CD4-positive, alpha-beta T cell treated with Interleukin-2 at 100 ng/mL for 4 hours (primary cell): ENCODE measurements around the gene IFIH1.

Experiments used
- DNase-seq: peaks from one replicate; pipeline ENCODE4 v3.0.0-alpha.2; 2020; ENCODE audit warnings: low spot score

Gene IFIH1

DNA sequence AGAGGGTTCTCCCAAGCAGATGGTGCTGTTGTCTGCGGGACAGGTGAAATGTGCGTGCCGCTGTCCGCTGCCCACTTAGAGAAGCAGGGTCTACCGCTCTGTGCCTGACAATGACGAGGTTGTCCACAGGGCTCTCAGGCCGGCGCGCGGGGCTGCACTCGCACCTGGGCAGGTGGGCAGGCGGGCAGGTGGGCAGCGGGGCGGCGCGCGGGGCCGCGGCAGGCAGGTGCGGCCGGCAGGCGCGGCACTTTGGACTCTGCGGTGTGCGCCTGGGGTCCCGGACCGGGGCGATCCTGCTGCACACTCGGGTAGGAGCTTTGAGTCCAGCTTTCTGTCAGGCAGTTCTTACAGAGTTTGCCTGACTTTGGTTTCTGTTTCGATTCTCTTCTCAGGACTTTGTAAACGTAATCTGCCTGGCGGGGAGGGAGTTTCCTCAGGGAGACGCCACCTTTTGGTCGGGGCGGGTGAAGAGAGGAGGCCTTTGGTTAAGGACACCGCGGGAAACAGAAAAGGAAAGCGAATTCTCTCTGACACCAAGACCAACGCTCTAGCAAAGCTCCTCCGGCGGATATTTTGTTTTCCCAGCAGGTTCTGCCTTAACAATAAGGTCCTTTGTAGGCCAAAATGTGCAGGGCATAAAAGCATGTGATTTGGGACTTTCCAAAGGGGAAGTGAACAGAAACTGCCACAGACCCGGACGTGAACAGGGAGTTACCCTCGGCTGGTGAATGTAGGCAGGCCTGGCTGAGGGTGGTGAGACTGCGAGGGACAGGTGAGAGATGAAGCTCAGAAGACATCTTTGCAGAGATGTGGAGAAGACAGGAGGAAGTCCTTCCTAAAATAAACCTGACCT, at the start of gene IFIH1:
Gene IFIH1, minus strand, starts transcription at position 357 of the 853 bp plus-strand sequence. CDS start 377 bp downstream, outside the sequence.
- DNase-seq: peak; percentile 85

DNA sequence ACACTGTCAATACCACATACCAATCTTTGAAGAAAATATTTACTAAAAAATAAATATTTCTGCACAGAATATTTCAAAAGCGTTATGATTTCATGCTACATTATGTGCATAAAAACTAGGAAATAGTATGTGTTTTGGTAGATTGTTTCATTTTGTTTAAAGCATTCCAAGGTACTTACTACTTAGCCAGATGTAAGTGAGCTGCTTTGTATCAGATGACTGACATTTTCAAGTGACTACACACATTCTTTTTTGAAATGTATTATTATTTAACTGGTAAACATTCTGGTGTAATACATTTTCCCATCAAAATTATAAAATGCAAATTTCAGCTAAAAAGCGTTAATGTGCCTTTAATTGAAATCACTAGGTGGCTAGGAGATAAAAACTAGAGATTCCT, 46.9 kb upstream of the IFIH1 start:
- no peak for DNase-seq

DNA sequence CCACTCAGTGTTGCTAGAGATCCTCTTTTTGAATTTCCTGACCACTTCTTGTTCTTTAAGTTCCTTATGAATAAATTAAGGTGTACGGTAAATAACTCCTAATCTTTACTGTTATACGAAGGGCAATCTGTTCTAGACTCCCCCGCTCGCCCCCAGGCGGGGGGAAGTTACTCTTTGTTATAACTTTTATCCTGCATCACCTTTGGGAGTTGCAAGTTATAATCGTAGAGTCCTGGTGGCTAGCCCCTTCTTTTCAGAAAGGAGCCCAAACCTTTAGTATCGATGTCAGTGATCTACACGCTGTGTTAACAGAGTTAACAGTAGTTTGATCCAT, 26.1 kb upstream of the IFIH1 start:
- DNase-seq: no peak

DNA sequence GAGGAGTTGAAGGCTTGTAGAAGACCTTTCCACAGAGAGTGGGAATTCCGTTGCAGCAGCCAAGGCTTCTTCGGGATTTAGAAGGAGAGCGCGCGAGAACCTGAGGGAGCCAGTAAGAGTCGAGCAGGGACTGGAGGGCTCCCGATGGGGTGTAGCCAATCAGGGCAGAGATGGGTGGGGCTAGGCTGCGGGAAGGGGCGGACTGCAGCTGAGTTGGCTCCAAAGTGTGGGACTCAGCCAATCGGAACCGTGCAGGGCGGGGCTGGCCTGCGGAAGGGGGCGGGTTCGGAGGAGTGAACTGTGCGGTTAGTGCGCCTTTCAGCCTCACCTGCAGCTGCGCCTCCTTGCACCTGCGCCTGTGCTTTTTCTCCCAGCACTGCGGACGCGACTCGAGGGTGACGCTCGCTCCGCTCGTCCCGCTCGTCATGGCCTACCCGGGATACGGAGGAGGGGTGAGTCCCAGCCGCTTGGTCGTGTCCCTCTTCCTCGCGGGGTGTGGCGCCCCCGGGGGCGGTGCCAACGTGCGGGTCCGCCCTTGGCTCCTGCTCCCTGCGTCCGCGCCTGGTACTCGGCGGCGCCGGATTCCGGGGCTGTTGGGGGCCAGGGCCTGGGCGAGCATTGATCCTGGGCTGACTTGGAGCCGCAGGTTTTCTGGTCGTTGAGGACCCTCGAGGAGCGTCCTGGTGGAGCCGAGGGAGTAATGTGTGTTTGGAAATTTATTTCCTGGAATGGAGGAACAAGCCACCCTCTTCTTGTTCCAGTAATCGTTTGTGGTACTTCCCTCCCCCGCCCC, 25.5 kb upstream of the IFIH1 start, which contains the start of gene GCA:
Gene GCA, plus strand, starts transcription at position 309 of the 793 bp plus-strand sequence. Its CDS starts 117 bp downstream, at position 426.
- peak; percentile 97 for DNase-seq

DNA sequence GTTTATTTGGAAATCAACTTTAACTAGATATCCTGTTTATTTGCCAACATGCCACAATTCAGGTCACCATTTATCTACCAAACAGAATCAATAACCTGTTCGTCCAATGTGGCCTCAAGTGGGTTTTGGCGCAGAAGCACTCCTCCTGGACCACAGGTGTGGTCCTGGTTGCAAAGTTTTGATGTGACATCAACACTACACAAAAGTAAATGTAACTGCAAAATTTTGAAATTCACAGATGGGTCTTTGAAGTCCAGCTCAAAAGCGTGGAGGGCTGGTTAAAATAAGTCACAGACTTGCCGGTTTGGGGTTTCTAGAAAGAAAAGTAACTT, 25.0 kb upstream of the IFIH1 start:
- no peak for DNase-seq

DNA sequence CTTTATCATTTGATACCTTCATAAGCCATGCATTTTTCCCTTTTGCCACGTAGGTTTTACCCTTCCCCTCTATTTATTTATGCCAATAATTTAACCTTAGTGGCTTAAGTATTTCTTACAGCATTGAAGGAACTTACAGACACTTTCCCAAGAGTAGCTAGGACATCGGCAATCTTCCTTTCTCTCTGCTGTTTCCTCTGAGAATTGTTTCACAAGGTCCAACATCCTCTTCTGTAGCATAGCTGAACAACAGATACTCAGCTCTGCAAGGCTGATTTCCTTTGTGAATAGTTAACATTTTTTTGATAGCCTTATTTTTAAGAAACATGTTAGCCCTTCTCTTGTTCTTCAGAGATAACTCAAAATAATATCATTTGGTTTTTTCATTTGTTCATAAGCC, 24.4 kb upstream of the IFIH1 start:
- DNase-seq: no peak

DNA sequence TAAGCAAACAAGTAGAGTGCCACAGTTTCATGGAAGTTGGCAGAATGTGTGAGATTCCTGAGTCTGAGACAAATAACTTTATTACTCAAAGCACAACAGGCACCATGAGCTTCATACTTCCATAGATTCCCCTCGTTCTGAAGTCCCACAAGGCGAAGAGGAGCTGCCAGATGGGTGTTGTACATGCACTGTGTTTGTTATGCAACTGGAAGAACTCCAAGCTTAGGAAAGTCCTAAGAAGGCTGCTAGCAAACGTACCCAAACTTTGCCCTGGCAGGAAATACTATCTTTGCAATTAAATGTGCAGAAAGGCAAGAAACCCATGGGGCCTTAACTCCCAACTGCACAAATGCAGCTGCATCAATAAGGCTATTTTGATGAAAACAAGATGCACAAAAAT, 23.8 kb upstream of the IFIH1 start:
- DNase-seq: no peak

DNA sequence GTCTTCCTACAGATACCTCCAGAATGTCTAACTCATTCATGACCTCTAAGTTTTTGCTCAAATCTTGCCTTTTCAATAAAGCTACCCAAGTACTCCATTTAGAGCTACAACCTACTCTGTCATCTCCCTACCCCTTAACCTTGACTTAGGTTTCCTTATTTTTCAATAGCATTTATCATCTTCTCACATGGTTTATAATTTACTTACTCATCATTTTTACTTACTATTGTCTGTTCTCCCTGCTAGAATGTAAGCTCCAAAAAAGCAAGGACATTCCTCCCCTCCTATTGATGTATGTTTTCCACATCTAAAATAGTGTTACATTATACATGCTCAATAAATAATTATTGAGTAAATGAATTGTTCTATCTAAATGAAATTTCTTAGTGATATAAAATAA, 22.3 kb upstream of the IFIH1 start:
- DNase-seq: no peak

DNA sequence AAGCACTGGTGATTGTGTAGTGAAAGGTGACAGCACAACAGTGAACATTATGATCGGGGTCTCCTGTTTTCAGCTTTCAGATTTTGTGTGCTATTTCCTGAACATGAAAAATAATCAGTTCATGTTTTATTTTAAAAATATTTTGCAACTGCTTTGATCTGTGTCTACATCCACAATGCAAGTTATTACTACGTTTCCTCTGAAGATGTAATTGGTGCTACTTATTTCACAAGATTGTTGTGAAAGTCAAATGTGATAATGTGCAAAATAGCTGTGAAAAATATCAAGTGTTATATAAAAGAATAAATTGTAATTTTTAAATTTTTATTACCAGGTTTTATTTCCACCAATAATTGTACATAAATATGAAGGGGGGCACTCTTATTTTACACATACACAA, 19.4 kb upstream of the IFIH1 start:
- DNase-seq: no peak

DNA sequence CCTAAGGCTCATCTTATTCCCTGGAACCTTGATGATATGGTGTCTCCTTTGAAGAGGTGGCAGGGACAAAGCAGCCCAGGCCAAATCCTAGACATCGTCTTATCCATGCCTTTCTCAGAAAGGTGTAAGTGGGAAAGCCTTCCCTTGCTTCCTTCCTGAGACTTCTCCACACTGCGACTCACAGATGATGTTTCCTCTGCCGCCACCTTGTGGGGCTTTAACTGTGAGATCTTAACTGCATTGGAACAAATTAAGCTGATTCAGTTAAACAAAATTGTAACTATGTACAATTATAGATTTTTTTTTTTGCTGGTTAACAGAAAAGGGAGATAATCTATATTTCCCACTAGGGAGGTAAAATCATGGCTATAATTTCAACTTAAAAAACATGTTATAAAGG, 15.5 kb upstream of the IFIH1 start:
- DNase-seq: peak; percentile 38

DNA sequence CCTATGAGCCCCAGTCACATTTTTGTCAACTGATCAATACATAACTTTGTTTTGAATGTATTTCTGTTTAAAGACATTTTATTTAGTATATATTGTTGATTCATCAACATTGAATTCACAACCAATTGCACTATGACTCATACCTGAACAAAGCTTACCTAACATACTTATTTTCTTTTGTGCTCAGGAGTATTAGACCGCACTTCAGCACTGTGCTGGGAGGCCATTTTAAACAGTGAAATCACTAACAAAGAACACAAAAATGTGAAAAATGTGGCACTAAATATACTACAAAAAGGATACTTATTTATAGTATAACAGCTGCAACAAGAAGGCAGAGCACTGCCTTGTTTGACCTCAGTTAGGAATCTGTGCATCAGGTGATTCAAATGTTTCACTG, 12.4 kb upstream of the IFIH1 start:
- DNase-seq: no peak

DNA sequence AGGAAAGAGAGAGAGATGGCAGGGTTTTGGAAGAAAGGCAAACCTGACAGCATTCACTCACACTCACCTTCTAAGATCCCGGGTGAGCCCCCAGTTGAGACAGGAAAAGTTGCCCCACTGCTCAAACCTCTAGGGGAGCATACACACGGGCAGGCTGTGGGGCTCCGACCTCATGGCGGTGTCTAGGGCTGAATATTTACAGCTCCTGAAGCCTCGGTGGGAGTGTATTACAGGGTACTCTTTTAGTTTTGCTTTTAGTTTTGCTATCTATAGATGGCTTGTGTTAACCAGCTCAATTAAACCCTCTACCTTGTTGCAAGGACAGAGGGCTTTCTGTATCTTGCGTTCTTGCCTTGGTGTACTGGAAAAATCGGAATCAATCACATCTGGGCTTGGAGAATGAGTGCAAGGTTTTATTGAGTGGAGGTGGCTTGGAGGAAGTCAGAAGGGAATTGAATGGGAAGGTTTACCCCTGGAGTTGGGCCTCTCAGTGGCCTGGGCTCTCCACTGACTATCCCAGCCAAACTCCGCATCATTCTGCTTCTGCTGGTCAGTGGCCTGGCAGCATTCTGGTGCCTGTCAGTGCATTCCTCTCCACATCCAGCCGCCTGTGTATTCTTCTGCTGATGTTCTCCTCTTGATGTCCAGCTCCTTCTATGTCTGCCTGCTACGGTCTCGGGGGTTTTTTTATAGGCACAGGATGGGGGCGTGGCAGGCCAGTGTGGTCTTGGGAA, 10.1 kb upstream of the IFIH1 start:
- DNase-seq: no peak

DNA sequence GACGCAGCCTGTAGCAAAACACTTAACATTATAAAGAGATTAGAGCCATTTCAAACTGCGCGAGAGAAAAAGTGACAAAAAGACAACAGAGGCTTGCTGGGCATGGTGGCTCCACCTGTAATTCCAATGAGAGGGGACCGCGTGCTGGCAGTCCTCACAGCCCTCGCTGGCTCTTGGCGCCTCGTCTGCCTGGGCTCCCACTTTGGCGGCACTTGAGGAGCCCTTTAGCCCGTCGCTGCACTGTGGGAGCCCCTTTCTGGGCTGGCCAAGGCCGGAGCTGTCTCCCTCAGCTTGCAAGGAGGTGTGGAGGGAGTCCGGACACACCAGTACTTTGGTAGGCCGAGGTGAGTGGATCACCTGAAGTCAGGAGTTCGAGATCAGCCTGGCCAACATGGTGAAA, 9.3 kb upstream of the IFIH1 start:
- no peak for DNase-seq

DNA sequence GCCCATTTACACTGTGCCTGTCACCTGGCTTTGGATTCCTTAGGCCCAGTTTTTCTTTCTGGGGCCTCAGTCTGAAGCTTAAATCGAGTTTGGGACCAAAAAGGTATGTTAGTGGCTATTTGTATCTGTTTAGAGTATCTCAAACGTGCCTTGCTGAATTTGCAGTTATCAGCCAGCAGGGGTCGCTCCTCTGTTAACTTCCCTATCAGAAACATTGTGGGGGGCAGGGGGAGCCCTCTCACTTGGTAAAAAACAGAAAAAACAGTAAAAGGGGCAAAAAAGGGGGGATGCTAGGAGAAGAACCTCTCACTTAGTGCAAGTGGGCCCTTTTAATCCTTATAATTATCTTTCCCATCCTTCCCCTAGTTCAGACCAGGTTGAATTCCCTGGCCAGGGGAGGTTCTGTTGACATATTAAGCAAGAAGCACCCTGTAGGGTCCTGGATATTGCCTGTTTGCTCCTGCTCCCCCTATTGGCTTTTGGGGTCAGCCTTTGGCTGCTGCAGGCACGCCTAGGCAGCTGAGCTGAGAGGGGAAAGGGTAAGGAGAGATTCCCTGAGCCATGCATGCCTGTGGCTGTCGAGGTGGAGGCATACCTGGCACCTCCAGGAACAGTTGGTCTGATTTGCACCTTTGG, 8.8 kb upstream of the IFIH1 start:
- DNase-seq: peak; percentile 22

DNA sequence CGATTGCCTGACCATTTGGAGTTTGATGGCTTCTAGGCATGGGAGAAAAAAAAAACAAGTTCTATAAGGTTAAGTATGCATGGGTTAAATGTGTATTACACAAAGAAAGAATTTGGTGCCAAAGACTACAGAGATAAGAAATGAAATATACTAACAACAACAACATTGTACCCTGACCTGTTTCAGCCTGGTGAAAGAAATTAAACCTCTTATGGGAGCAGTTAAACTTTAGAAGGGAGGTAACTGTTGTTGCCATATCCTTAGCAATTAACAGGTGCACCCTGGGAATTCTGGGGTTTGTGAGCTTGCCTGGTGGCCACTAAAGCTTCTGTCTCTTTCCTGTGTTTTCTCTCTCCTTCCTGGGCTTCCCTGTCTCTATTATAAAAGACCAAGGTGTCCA, 6.5 kb upstream of the IFIH1 start:
- no peak for DNase-seq

DNA sequence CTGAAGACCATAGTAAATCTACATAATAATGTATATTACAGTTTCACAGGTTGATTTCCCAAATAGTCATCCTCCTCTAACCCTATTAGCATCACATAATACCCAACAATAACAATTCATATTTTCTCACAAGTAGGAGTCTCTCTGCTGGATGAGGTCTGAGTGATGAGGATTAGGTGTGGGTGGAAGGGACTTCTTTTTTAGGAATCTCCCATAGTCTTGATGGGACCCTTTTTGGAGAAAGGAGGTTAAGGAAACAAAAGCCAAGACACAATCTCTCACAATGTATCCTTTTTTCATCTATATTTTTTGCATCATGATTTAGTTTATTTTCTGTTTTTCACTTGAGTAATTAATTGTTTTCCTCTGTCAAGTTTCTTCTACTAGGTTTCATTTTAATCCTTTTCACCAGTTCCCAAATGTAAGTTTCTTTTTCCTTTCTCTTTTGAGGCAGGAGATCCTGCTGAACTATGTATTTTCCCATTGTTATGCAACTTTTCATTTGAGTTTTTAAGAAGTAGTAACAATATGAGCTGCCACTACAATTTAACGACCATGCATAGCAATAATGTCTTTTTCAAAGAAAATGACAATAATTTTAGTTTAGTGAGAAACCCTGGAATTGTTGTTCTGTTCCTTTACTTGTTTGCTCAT, 2.5 kb upstream of the IFIH1 start:
- DNase-seq: no peak

DNA sequence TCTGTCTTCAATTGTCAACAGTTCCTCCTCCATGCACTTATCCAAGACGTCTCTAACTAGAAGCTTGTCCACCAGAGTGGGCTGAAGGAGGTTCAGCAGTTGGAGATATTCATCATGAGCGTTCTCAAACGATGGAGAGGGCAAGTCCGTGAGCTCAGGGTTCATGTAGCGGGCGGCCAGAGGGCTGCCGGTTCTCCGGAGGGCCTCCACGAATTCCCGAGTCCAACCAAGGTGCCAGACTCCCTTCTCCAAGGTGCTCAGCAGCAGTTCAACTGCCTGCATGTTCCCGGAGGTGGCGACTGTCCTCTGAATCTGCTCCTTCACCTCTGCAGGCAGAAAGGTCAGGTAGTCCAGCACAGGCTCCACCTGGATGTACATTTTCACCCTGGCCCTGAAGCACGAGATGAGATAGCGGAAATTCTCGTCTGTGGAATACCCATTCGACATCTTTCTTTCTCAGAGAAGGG, 590 bp downstream of the IFIH1 start:
- peak; percentile 22 for DNase-seq

DNA sequence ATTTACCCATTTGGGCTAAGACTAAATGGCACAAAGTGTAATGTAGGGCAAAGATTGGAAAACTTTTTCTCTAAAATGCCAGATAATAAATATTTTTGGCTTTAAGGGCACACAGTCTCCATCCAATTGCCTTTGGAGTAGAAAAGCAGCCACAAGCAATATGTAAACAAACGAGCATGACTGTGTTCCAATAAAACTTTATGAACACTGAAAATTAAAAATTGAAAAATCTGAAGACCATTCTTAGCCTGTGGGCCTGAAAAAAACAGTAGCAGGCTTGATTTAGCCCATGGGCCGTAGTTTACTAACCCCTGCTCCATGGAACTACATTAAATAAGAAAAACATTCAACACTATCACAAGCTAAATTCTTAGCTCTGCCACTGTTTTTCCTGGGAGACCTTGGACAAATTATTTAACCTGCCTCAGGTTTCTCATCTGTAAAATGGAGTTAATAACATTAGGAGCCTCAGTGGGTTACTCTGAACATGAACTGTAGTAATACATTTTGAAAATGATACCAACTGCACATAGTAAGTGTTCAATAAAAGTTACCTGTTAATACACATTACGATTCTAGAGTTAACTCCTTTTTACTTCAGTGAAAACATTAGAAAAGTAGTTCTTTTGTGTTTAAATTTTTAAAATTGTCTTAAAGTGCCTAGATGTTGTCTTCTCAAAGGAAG, 1.3 kb downstream of the IFIH1 start:
- no peak for DNase-seq

DNA sequence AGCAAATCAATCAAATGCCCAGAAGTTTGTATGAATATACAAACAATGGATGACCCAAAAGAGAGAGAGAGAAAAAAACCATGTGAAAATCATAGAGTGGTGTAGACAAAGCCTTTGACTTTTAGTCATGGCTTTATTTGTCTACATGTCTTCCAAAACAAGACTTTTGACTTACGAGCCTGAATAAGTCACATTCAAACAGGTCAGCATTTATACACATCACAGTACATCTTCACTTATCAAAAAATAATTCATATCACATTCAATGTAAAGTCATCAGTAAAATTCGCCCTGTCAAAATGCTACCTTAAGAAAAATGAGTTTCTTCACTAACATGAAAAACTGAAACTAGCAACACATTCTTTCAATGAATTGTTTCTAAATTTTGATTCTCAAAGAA, 1.9 kb downstream of the IFIH1 start:
- no peak for DNase-seq

DNA sequence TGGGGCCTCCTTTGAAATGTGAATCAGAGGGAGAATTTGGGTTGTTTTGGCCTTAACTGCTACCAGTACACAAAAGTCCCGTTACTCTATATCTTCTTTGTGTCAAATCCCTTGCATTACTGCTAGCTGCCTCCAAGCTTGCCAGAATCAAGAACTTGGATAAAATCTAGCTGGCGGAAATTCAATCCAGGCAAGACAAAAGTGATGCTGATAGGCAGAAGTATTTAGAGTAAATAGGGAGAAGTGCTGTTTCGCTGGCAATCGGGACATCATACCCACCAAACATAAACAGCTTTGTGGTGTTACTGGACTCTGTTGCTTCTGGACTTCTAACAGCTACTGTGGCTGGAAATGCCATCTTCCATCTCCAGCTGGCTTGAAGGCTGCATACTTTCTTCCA, 2.5 kb downstream of the IFIH1 start:
- no peak for DNase-seq

DNA sequence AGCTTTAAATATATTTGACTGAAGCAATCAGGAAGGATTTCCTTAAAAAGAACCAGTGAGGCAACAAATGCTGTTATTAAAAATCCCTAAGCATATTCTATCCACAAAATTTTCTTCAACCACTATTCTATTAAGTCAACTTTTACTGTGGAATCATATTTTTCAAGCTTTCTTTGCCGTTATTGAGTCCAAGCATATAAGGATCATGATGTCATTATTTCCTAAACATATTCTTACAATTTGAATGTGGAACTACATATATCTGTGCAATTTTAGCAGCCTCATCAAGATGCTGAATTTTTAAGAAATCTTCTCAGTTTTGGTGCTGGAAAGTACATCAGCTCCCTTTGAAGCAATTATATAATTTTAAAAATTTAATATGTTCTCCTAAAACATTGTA, 5.6 kb downstream of the IFIH1 start:
- no peak for DNase-seq
